ENCODE measurements around the gene KIF13A.
"Not testable (repeated sequence)": the region's sequence is repeated elsewhere in the genome, so short reads cannot be mapped to it uniquely, and the experiment has no call there.

The KIF13A gene

DNA sequence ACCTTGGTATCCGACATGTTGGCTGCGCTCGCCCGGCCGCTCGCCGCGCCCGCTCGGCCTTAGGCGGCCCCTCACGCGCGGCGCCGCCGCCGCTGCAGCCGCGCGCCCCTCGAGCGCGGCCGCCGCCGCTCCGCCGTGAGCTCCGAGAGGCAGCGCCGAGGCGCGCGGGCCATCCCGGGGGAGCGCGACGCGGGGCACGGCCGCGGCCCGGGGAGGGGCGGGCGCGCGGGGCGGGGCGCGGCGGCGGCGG lies at the start of gene KIF13A:
KIF13A (minus strand) TSS at position 189 of the 250 bp plus-strand sequence; CDS start at position 17, 172 bp downstream.
- ATAC-seq (no peak), DNase-seq (no peak)
- Mint-ChIP-seq H3K27me3 (peaks cover 73% of the 10 kb centered on the region), H3K4me1 (peaks cover 21% of the 10 kb centered on the region), H3K9me3 (no peaks in the 10 kb centered on the region), H3K27ac (no peak within 1 kb of the TSS), H3K4me3 (peak within 1 kb of the TSS; percentile 79), H3K36me3 (ENCODE audit: low read depth) (no peaks in the 10 kb centered on the region)

DNA sequence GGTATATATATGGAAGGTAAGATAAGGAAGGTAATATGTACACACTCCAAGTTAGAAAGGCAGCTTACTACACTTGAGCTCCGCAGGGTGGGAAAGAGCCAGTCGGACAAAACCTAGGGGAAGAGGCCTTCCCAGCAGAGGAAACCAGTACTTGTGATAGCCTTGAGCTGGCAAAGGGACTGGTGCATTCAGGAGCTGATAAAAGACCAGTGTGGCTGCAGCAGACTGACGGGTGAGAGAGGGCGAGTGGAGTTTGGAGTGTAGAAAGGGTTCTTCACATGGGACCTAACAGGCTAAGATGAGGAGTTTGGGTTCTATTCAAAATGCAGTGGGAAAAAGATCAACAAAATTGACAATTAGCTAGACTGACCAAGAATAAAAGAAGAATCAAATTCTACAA lies 49.3 kb upstream of the KIF13A start:
- Mint-ChIP-seq H3K4me3 (no peak overlapping the region), H3K27ac (no peak overlapping the region), H3K9me3 (no peaks in the 10 kb centered on the region), H3K27me3 (peaks cover 2% of the 10 kb centered on the region), H3K4me1 (no peaks in the 10 kb centered on the region), H3K36me3 (ENCODE audit: low read depth) (no peaks in the 10 kb centered on the region)
- ATAC-seq (no peak), DNase-seq (no peak)

DNA sequence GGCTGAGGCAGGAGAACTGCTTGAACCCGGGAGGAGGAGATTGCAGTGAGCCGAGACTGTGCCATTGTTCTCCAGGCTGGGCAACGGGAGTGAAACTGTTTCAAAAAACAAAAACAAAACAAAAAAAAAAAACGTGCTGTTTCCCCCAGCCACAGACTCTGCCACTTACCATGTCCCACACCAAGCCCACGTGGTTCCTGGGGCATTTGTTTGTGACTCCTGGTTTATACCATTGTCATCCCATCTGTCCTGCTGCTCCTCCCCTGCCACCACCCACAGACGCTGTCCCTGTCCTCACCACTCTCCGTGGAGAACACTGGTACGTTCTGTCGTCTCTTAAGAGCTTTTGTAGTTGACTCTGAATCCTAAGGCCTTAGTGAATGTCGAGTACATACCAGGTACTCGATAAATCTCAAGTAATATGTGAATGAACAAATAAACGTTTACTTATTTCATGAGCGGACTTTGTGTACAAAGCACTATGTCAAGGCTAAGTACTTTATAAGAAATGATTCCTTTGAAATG lies 48.0 kb upstream of the KIF13A start:
- Mint-ChIP-seq H3K4me1 (no peaks in the 10 kb centered on the region), H3K27ac (no peak overlapping the region), H3K36me3 (ENCODE audit: low read depth) (no peaks in the 10 kb centered on the region), H3K27me3 (peaks cover 5% of the 10 kb centered on the region), H3K9me3 (no peaks in the 10 kb centered on the region), H3K4me3 (no peak overlapping the region)
- no peak for ATAC-seq
- DNase-seq, result no peak

DNA sequence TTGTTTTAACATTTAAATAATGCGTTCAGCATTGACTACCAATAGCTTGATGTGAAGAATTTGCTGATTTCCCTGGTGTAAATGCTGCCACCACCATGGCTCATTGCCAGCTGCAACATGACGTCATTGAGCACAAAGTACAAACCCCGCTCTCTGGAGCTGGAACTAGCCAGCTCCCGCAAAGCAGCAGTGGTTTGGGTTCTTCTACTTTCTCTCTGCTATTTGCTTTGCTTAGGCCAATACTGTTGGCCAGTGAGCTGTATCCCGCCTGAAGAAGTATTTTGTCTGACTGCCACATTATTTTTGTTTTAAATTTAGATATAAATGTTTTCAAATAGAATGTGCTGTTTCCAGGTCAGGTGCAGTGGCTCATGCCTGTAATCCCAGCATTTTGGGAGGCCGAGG lies 47.4 kb upstream of the KIF13A start:
- Mint-ChIP-seq H3K27me3 (peaks cover 7% of the 10 kb centered on the region), H3K27ac (no peak overlapping the region), H3K4me1 (no peaks in the 10 kb centered on the region), H3K9me3 (no peaks in the 10 kb centered on the region), H3K36me3 (ENCODE audit: low read depth) (no peaks in the 10 kb centered on the region), H3K4me3 (no peak overlapping the region)
- no peak for ATAC-seq
- no peak for DNase-seq

DNA sequence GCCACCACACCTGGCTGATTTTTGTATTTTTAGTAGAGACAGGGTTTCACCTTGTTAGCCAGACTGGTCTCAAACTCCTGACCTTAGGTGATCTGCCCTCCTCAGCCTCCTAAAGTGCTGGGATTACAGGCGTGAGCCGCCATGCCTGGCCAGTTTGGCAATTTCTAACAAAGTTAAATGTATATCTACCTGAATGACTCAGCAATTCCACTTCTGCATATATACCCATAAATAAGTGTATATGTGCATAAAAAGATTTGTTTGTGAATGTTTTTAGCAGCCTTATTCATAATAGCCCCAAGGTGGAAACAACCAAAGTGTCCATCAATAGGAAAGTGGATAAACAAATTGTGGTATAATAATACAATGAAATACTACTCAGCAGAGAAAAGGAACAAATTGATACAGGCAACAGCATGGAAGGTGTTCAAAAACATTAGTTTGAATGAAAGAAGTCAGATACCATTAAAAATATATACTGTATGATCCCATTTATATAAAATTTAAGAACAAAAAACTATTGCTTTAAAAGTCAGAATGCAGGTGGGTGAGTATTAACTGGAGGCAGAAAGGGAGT lies 44.3 kb upstream of the KIF13A start:
- peaks cover 7% of the 10 kb centered on the region for H3K27me3 Mint-ChIP-seq
- no peak overlapping the region for H3K27ac Mint-ChIP-seq
- ATAC-seq (no peak), DNase-seq (no peak)
- no peaks in the 10 kb centered on the region for H3K9me3 Mint-ChIP-seq
- H3K4me1 Mint-ChIP-seq, result no peaks in the 10 kb centered on the region
- H3K4me3 Mint-ChIP-seq, result no peak overlapping the region
- H3K36me3 Mint-ChIP-seq (ENCODE audit: low read depth), result no peaks in the 10 kb centered on the region

DNA sequence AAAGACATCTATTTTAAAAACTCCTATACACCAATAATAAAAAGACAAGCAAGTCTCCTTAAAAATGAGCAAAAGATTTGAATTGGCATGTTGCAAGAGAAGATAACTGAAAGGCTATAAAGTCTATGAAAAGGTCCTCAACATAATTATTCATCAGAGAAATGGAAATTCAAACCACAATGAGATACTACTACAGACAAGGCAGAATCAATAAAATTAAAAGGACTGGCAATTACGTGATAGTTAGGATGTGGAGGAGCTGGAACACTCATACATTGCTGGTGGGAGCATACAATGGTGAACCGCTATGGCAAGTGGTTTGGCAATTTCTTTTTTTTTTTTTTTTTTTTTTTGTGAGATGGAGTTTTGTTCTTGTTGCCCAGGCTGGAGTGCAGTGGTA lies 43.8 kb upstream of the KIF13A start:
- ATAC-seq (no peak), DNase-seq (no peak)
- Mint-ChIP-seq H3K36me3 (ENCODE audit: low read depth) (no peaks in the 10 kb centered on the region), H3K27ac (no peak overlapping the region), H3K4me1 (no peaks in the 10 kb centered on the region), H3K4me3 (no peak overlapping the region), H3K27me3 (peaks cover 7% of the 10 kb centered on the region), H3K9me3 (no peaks in the 10 kb centered on the region)

DNA sequence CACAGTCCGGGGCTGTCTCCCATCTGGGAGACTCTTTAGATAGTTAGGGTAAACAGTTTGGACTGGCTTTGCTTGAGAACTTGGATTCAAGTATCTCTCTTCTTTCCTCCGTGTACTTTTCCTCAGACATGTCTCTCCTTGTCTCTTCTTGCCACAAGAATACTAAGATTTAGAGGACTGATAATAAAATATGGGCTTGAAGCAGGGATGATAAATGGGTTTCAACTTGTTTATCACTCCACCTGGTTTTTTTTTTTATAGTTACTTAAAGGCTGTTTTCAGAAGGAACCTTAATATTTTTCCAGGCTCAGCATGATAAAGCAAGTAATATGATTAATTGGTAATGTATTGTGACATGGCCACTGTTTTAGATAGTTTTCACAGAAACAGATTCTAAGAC lies 40.9 kb upstream of the KIF13A start:
- H3K36me3 Mint-ChIP-seq (ENCODE audit: low read depth), result no peaks in the 10 kb centered on the region
- H3K27me3 Mint-ChIP-seq, result peaks cover 5% of the 10 kb centered on the region
- H3K9me3 Mint-ChIP-seq, result no peaks in the 10 kb centered on the region
- no peak overlapping the region for H3K4me3 Mint-ChIP-seq
- no peak for DNase-seq
- no peaks in the 10 kb centered on the region for H3K4me1 Mint-ChIP-seq
- no peak overlapping the region for H3K27ac Mint-ChIP-seq
- no peak for ATAC-seq

DNA sequence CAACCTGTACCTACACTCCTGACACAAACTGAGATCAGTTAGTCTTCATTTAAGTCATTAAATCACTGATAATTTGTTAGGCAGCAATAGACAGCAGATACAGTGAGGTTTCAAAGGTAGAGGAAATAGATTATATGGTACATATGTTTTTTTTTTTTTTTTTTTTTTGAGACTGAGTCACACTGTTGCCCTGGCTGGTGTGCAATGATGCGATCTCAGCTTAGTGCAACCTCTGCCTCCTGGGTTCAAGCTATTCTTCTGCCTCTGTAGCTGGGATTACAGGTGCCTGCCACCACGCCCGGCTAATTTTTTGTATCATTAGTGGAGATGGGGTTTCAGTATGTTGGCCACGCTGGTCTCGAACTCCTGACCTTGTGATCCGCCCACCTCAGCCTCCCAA lies 38.2 kb upstream of the KIF13A start:
- peaks cover 3% of the 10 kb centered on the region for H3K9me3 Mint-ChIP-seq
- no peaks in the 10 kb centered on the region for H3K36me3 Mint-ChIP-seq (ENCODE audit: low read depth)
- ATAC-seq, result no peak
- peaks cover 4% of the 10 kb centered on the region for H3K27me3 Mint-ChIP-seq
- H3K4me3 Mint-ChIP-seq, result no peak overlapping the region
- no peaks in the 10 kb centered on the region for H3K4me1 Mint-ChIP-seq
- no peak overlapping the region for H3K27ac Mint-ChIP-seq
- DNase-seq, result no peak

DNA sequence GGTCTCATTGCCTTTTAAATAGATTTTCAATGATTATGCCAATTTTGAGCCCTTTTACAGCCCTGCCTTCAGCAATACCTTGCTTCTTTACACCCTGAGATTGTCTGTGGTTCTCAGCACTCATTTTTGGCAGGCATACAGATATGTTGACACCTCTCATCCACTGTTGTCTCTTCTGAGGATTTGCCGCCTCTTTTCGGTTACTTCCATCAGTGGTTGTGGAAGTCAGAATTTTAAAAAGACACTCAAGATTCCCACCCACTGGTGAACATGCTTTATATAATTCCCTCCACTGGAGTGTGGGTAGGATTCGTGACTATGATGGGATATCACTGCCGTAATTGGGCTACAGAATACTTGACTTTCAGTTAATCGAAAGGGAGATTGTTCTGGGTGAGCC lies 37.4 kb upstream of the KIF13A start:
- Mint-ChIP-seq H3K27ac (no peak overlapping the region), H3K4me1 (no peaks in the 10 kb centered on the region), H3K4me3 (no peak overlapping the region), H3K9me3 (peaks cover 6% of the 10 kb centered on the region), H3K36me3 (ENCODE audit: low read depth) (no peaks in the 10 kb centered on the region), H3K27me3 (peaks cover 2% of the 10 kb centered on the region)
- ATAC-seq, result no peak
- no peak for DNase-seq

DNA sequence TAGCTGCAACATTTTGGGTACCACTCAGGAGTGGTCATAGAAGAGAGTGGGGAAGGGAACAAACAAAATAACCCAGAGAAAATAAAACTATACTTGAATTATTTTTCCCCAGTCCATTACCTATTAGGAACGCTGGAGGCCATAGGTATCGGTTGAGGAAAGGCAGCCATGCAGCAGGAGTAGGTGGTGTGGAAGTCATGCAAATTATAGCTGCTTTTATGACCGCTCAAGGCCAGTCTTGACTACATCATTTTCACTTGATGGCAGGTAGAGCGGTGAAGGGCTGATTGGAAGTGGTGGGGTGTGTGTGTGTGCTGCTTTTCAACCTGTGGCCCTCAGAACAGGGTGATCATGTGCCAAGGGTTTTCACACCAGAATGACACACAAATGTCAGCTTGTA lies 36.5 kb upstream of the KIF13A start:
- Mint-ChIP-seq H3K9me3 (peaks cover 6% of the 10 kb centered on the region), H3K27ac (no peak overlapping the region), H3K4me3 (no peak overlapping the region), H3K36me3 (ENCODE audit: low read depth) (no peaks in the 10 kb centered on the region), H3K4me1 (no peaks in the 10 kb centered on the region), H3K27me3 (peaks cover 2% of the 10 kb centered on the region)
- ATAC-seq (no peak), DNase-seq (no peak)

DNA sequence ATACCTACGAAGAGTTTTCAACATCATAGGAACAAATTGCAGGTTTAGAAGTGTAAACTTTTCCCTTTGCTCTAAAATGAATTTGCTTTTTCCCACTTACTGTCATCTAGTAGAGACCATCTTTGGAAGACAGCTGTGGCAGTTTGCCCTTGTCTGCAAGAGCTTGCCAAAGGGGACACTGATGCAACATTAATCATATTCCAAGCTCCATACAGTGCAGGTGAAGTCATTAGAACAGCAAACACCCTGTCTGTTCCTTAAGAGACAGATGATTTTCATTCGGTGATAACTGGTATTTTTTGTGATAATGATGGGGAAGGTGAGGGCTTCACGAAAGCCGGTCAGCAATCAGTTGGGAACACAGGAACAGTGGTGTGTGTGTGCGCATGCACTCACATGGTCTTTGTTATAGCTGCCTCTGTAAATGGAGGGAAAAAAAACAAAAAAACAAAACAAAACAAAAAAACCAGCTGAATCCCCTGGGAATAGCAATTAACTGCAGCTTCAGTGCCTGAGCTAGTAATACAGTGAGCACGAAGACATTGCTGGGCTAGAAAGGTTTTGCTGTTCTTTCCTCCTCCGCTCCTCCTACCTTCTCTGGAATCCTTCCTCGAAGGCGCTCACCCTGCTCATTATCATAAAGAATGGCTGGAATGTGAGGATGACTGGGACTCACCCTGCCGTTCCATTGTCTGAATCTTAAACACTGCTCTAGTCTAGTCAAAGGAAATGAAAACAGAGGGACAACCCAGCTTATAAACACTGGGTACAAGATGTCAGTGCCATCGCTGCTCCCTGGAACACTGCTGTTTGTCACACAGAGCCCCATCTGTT lies 35.2 kb upstream of the KIF13A start:
- Mint-ChIP-seq H3K27ac (no peak overlapping the region), H3K36me3 (ENCODE audit: low read depth) (no peaks in the 10 kb centered on the region), H3K27me3 (peaks cover 5% of the 10 kb centered on the region), H3K4me1 (no peaks in the 10 kb centered on the region), H3K4me3 (no peak overlapping the region), H3K9me3 (peaks cover 6% of the 10 kb centered on the region)
- no peak for ATAC-seq
- DNase-seq, result no peak

DNA sequence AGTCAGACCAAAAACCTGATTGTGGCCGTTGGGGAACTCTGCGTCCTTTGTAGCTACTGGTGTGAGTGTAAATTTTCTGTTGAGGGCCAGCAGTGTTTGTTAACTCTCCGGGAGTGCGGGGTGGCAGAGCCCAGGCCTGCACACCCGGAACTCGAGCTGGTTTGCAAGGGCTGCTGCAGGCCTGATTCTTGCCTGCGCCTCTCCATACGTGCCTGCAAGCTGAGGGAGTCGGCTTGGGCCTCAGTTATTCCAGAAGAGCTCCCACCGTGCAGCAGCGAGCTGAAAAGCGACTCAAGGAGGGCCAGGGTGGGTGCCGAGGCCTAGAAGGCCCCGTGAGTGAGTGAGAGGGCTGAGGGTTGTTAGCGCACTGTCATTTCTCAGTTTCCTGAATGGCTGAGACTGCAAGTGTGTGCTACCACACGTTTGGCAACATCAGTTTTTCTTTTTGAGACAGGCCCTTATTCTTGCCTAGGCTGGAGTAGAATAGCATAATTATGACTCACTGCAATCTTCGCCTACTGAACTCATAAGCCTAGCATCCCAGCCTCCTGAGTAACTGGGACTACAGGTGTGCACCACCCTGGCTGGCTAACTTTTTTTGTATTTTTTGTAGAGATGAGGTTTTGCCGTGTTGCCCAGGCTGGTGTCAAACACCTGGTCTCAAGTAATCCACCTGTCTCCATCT lies 33.9 kb upstream of the KIF13A start:
- Mint-ChIP-seq H3K4me1 (no peaks in the 10 kb centered on the region), H3K4me3 (no peak overlapping the region), H3K9me3 (peaks cover 6% of the 10 kb centered on the region), H3K27ac (no peak overlapping the region), H3K27me3 (peaks cover 5% of the 10 kb centered on the region), H3K36me3 (ENCODE audit: low read depth) (no peaks in the 10 kb centered on the region)
- DNase-seq (no peak), ATAC-seq (no peak)

DNA sequence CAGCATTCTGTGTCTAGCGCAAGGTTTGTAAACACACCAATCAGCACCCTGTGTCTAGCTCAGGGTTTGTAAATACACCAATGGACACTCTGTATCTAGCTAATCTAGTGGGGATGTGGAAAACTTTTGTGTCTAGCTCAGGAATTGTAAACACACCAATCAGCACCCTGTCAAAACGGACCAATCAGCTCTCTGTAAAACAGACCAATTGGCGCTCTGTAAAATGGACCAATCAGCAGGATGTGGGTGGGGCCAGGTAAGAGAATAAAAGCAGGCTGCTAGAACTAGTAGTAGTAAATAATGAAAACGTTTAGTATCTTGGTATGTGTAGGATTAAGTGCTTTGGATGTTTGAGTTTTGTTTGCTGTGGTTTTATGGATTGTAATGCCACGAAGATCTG lies 33.1 kb upstream of the KIF13A start:
- not testable (repeated sequence) for H3K9me3 Mint-ChIP-seq, DNase-seq, H3K27me3 Mint-ChIP-seq

DNA sequence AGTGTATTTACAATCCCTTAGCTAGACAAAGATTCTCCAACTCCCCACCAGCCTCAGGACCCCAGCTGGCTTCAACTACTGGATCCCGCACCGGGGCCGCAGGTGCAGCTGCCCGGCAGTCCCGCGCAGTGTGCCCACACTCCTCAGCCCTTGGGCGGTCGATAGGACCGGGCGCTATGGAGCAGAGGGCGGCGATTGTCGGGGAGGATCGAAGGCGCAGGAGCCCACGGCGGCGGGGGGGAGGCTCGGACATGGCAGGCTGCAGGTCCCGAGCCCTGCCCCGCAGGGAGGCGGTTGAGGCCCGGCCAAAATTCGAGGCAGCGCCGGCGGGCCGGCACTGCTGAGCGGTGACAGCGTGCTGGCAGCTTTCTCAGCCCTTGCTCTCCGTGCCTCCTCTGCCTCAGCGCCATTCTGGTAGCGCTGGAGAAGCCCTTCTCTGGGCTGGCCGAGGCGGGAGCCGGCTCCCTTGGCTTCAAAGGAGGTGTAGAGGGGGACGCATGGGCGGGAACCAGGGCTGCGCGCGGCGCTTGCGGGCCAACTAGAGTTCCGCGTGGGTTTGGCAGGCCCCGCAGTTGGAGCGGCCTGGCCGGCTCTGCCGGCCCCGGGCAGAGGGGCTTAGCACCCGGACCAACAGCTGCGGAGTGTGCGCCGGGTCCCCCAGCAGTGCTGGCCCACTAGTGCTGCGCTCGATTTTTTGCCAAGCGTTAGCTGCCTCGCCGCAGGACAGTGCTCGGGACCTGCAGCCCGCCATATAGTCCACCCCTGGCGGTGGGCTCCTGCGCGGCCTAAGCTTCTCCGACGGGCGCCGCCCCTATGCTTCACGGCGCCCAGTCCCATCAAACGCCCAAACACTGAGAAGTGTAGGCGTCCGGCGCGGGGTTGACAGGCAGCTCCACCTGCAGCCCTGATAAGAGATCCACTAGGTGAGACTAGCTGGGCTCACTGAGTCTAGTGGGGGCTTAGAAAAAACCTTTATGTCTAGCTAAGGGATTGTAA lies 32.4 kb upstream of the KIF13A start:
- Mint-ChIP-seq H3K27ac (no peak overlapping the region), H3K4me3 (no peak overlapping the region), H3K36me3 (ENCODE audit: low read depth) (no peaks in the 10 kb centered on the region), H3K4me1 (no peaks in the 10 kb centered on the region), H3K27me3 (peaks cover 5% of the 10 kb centered on the region), H3K9me3 (peaks cover 6% of the 10 kb centered on the region)
- ATAC-seq (no peak), DNase-seq (no peak)

More for the DNA sequence above, 33.1 kb upstream of the KIF13A start:
- H3K36me3 Mint-ChIP-seq (ENCODE audit: low read depth); H3K4me1 Mint-ChIP-seq; H3K4me3 Mint-ChIP-seq; H3K27ac Mint-ChIP-seq; ATAC-seq: not testable (repeated sequence)

All from activated naive CD8-positive, alpha-beta T cell treated with anti-CD3 and anti-CD28 coated beads, Interleukin-2, amount 50 U/mL, for 24 hours (primary cell).